K562 (cell line): ENCODE results near the gene DUOXA2. TPM values are rescaled to one million over a fixed set of nuclear protein-coding genes. Genes with fewer than 3 reads are reported as not detected.
A peak's percentile ranks its signal among the peaks of the same experiment; 100 is the strongest.

Source experiments
- ATAC-seq: fragments of 200-7000 bp; cut with Tn5 transposase; 3 replicates; pipeline ENCODE4 v1.9.1; 2020; ENCODE audit warnings: moderate library complexity
- BruUV-seq: library from RNA; stranded (reverse); fragments of 400-500 nt; replicated peaks from 2 replicates; lab custom pipeline; 2021; lab: Mats Ljungman, UMichigan
- CTCF ChIA-PET: fragments of 300-600 bp; formaldehyde crosslinking; extraction: SDS; loops from one replicate; lab custom pipeline; 2021; ENCODE audit warnings: low intra/inter-chr PET ratio; lab: Yijun Ruan, JAX
- POLR2A ChIA-PET: fragments of 300-600, 350-650 bp; sonication (Branson Sonifier 250); formaldehyde crosslinking; extraction: SDS; loops from one replicate; lab custom pipeline; 2021; ENCODE audit warnings: antibody characterized with exemption, inconsistent platforms; lab: Yijun Ruan, JAX
- DNase-seq, 4 experiments: peaks; one replicate each; pipeline versions ENCODE4 v3.0.0 to v3.0.0-alpha.2; 2011 to 2018; ENCODE audit warnings: low spot score in 3 of 4, mixed read lengths in 3 of 4; ENCODE audit errors: extremely low read depth in 1 of 4
- FAIRE-seq: peaks from 2 replicates; lab custom pipeline; 2011; peaks lifted over from hg19 to GRCh38; lab: Jason Lieb, UNC
- H2AFZ ChIP-seq: 2 replicates; pipeline ENCODE4 v1.6.0; 2011; ENCODE audit warnings: low read depth, low read length, control low read depth, inconsistent platforms
- H3K27ac ChIP-seq: fragments of 200-600 bp; 3 replicates; pipeline ENCODE4 v1.8.0; 2011; ENCODE audit warnings: low read depth, mild to moderate bottlenecking, control low read depth, inconsistent platforms, low read length, moderate library complexity, mixed read lengths; ENCODE audit errors: extremely low read depth
- H3K27me3 ChIP-seq, 2 experiments: fragments of 300-600 bp in 1 of 2; 2 replicates in 1 of 2; 3 replicates in 1 of 2; pipeline versions ENCODE4 v1.6.0 to v1.8.0; 2011; ENCODE audit warnings: inconsistent platforms in 2 of 2, low read length in 2 of 2, mild to moderate bottlenecking in 1 of 2, mixed read lengths in 1 of 2, moderate library complexity in 1 of 2; ENCODE audit not compliant: control insufficient read depth in 2 of 2, insufficient read depth in 2 of 2
- H3K36me3 ChIP-seq: fragments of 300-600 bp; 3 replicates; pipeline ENCODE4 v1.8.0; 2011; ENCODE audit warnings: mild to moderate bottlenecking, low read length, inconsistent platforms; ENCODE audit not compliant: control insufficient read depth, insufficient read depth
- H3K4me1 ChIP-seq, 2 experiments: fragments of 200-600 bp in 1 of 2; replicated peaks in 1 of 2; 2 replicates in 1 of 2; 3 replicates in 1 of 2; pipeline versions ENCODE4 v1.5.1 to v1.8.0; 2011; ENCODE audit warnings: inconsistent platforms in 2 of 2, low read length in 2 of 2, mild to moderate bottlenecking in 1 of 2, mixed read lengths in 1 of 2, moderate library complexity in 1 of 2; ENCODE audit not compliant: control insufficient read depth in 2 of 2, insufficient read depth in 2 of 2
- H3K4me2 ChIP-seq: 2 replicates; pipeline ENCODE4 v1.6.1; 2011; ENCODE audit warnings: low read length, control low read depth, inconsistent platforms, mixed read lengths; ENCODE audit not compliant: insufficient read depth
- H3K4me3 ChIP-seq: fragments of 200-600 bp; sonication (generic), shearing (Covaris generic); 2 replicates; pipeline ENCODE4 v1.5.1; 2016; ENCODE audit warnings: control low read depth, inconsistent platforms
- H3K79me2 ChIP-seq: fragments of 200-600 bp; 3 replicates; pipeline ENCODE4 v1.8.0; 2011; ENCODE audit warnings: low read length, inconsistent platforms; ENCODE audit not compliant: control insufficient read depth, insufficient read depth
- H3K9ac ChIP-seq, 2 experiments: 2 replicates each; pipeline versions ENCODE4 v1.6.0 to v1.6.1; 2011; ENCODE audit warnings: low read depth in 2 of 2, low read length in 2 of 2, control low read depth in 1 of 2, inconsistent platforms in 1 of 2, mild to moderate bottlenecking in 1 of 2, mixed read lengths in 1 of 2; ENCODE audit not compliant: insufficient read depth in 1 of 2
- H3K9me1 ChIP-seq: one replicate; pipeline ENCODE4 v1.6.0; 2011; ENCODE audit warnings: inconsistent platforms, mild to moderate bottlenecking, low read length, moderate library complexity; ENCODE audit not compliant: control insufficient read depth, insufficient read depth
- H3K9me3 ChIP-seq: replicated peaks from 2 replicates; pipeline ENCODE4 v1.5.1; 2011; ENCODE audit warnings: low read depth, low read length, inconsistent platforms; ENCODE audit not compliant: control insufficient read depth, insufficient read depth
- H4K20me1 ChIP-seq: replicated peaks from 2 replicates; pipeline ENCODE4 v1.6.1; 2011; ENCODE audit warnings: low read length, inconsistent platforms, mixed read lengths; ENCODE audit not compliant: control insufficient read depth, insufficient read depth
- FOXP1 ChIP-seq: sonication (generic); formaldehyde crosslinking; IDR thresholded peaks from 2 replicates; pipeline ENCODE4 v1.8.0; 2022; ENCODE audit warnings: mild to moderate bottlenecking, missing genetic modification reagents
- NFIC ChIP-seq: fragments of 450-650 bp; IDR thresholded peaks from 2 replicates; pipeline ENCODE4 v1.6.1; 2017; ENCODE audit warnings: mild to moderate bottlenecking, inconsistent platforms
- STAT6 ChIP-seq: sonication (generic); formaldehyde crosslinking; IDR thresholded peaks from 2 replicates; pipeline ENCODE4 v1.8.1; 2023; ENCODE audit warnings: mild to moderate bottlenecking, missing genetic modification reagents
- WGBS: fragments of 100-300 bp; shearing (Covaris generic); methylation state at CpG from one replicate; pipeline ENCODE4 v1.1.6; 2016; ENCODE audit warnings: low coverage, mixed read lengths; ENCODE audit not compliant: insufficient coverage; ENCODE audit errors: missing lambda C conversion rate; 5-methylcytosine and 5-hydroxymethylcytosine counted together
- in situ Hi-C: fragments of 300-500 bp; cut with MboI; formaldehyde crosslinking; loops from 4 replicates; pipeline ENCODE4 v1.15.0; 2018; ENCODE audit warnings: inconsistent platforms, mixed read lengths
- intact Hi-C: fragments of 100-400 bp; cut with micrococcal nuclease; formaldehyde crosslinking; loops from 2 replicates; pipeline ENCODE4 v1.14.2; 2022
- polyA plus RNA-seq, 8 experiments: library from polyadenylated mRNA; depleted of rRNA in 4 of 8; stranded (reverse) in 5 of 8; unstranded in 3 of 8; fragments of >200 nt; fragmentation: Nextera tagmentation in 2 of 8; fragmentation: Illumina TruSeq in 1 of 8; extraction: Ambion mirVana in 2 of 8; extraction: Trizol in 1 of 8; gene quantifications; 2 replicates each; pipeline versions ENCODE4 v1.2.1 to v1.2.3, GENCODE V29; 2011 to 2014; ENCODE audit warnings: inconsistent platforms in 1 of 8, missing spikeins in 1 of 8
- total RNA-seq, 7 experiments: library from RNA; depleted of rRNA in 6 of 7; stranded (reverse); fragments of >200 nt in 6 of 7; fragmentation: Illumina TruSeq in 2 of 7; extraction: Trizol in 2 of 7; gene quantifications; 2 replicates each; pipeline versions ENCODE4 v1.2.1 to v1.2.3, GENCODE V29; 2011 to 2021; ENCODE audit warnings: low replicate concordance in 1 of 7

DUOXA2 gene
- total and polyA plus RNA-seq, 9 of the 15 experiments (the other 6 are each of a cell fraction or from before 2014, with no cell fraction given): not detected

GRCh38 chr15:45148076-45149059 lies 34.2 kb downstream of the DUOXA2 start:
- no peak overlapping the region for H3K4me2 ChIP-seq
- ChIA-PET CTCF (no interaction called here), POLR2A (interaction anchor here (0.5 to 0.8 kb wide), 2 partner anchors 17 to 25 kb away, joined by 3 to 7 read pairs; no protein-coding TSS in a partner anchor)
- 0 out of 4 replicates have a peak overlapping the region, but pooled peaks of 1 of the 2 experiments have one; percentile 13 for H3K9ac ChIP-seq
- peaks cover 0 to 9% of the 10 kb centered on the region in 2 experiments; a peak in 1 of 5 replicates for H3K4me1 ChIP-seq
- intact Hi-C loops: no loop called here
- no peaks in the 10 kb centered on the region for H3K9me1 ChIP-seq
- peaks cover 3% of the 10 kb centered on the region; the same call in 1 of the 2 replicates for H4K20me1 ChIP-seq
- WGBS: 25% methylated on average over 12 of the region's 12 CpGs
- BruUV-seq: no TSS peak
- ATAC-seq (no peak), DNase-seq (no peak), FAIRE-seq (no peak)
- in situ Hi-C loops: no loop called here
- no peak overlapping the region for H2AFZ ChIP-seq
- no peaks in the 10 kb centered on the region for H3K79me2 ChIP-seq
- peaks cover 16 to 37% of the 10 kb centered on the region in 2 experiments for H3K27me3 ChIP-seq
- H3K4me3 ChIP-seq: no peak overlapping the region
- H3K36me3 ChIP-seq: no peaks in the 10 kb centered on the region
- TF ChIP-seq FOXP1 (CRISPR knock-in tag) (no peak), NFIC (peak; percentile 55), STAT6 (CRISPR knock-in tag) (no peak)
- H3K9me3 ChIP-seq: no peaks in the 10 kb centered on the region
- H3K27ac ChIP-seq: no peak overlapping the region
